GM21786 (cell line): ENCODE results near the gene OGFOD3.
A peak's percentile ranks its signal among the peaks of the same experiment; 100 is the strongest.
"Not testable (repeated sequence)": the region's sequence is repeated elsewhere in the genome, so short reads cannot be mapped to it uniquely, and the experiment has no call there.

ENCODE experiments used
- ATAC-seq: cut with Tn5 transposase; IDR thresholded peaks from one replicate; pipeline ENCODE4 v1.9.1; 2021; ENCODE audit not compliant: unreplicated experiment

OGFOD3 gene

GRCh38 chr17:82355770-82356427 lies 62.5 kb downstream of the OGFOD3 start:
- ATAC-seq = no peak

- no peak for ATAC-seq
Measured at GRCh38 chr17:82354804-82355308, 63.5 kb downstream of the OGFOD3 start.

GRCh38 chr17:82353484-82353883 lies 64.9 kb downstream of the OGFOD3 start:
- ATAC-seq = no peak

GRCh38 chr17:82351713-82352488 lies 66.5 kb downstream of the OGFOD3 start:
- no peak for ATAC-seq

GRCh38 chr17:82351254-82351712 lies 67.1 kb downstream of the OGFOD3 start:
- peak; percentile 62 for ATAC-seq

- no peak for ATAC-seq
Measured at GRCh38 chr17:82350182-82351030, 68.0 kb downstream of the OGFOD3 start.

- no peak for ATAC-seq
Measured at GRCh38 chr17:82349287-82349701, 69.1 kb downstream of the OGFOD3 start.

GRCh38 chr17:82348866-82349265 lies 69.5 kb downstream of the OGFOD3 start:
- ATAC-seq = no peak

GRCh38 chr17:82348434-82348833 lies 70.0 kb downstream of the OGFOD3 start:
- ATAC-seq = no peak

GRCh38 chr17:82347994-82348393 lies 70.4 kb downstream of the OGFOD3 start:
- ATAC-seq = not testable (repeated sequence)

- no peak for ATAC-seq
Measured at GRCh38 chr17:82346342-82347300, 71.8 kb downstream of the OGFOD3 start.

GRCh38 chr17:82345151-82345976 lies 73.0 kb downstream of the OGFOD3 start:
- ATAC-seq = no peak

- ATAC-seq = no peak
Measured at GRCh38 chr17:82344175-82344907, 74.0 kb downstream of the OGFOD3 start.

GRCh38 chr17:82343560-82343959 lies 74.8 kb downstream of the OGFOD3 start:
- no peak for ATAC-seq

- ATAC-seq = no peak
Measured at GRCh38 chr17:82342361-82343079, 75.9 kb downstream of the OGFOD3 start.

GRCh38 chr17:82339634-82340580 lies 78.5 kb downstream of the OGFOD3 start:
- no peak for ATAC-seq
